ENCODE data around the gene PROZ. TPM values are rescaled to one million over a fixed set of nuclear protein-coding genes. Genes with fewer than 3 reads are reported as not detected.
"Not testable (repeated sequence)": the region's sequence is repeated elsewhere in the genome, so short reads cannot be mapped to it uniquely, and the experiment has no call there.

The PROZ gene
- total RNA-seq = not detected

DNA sequence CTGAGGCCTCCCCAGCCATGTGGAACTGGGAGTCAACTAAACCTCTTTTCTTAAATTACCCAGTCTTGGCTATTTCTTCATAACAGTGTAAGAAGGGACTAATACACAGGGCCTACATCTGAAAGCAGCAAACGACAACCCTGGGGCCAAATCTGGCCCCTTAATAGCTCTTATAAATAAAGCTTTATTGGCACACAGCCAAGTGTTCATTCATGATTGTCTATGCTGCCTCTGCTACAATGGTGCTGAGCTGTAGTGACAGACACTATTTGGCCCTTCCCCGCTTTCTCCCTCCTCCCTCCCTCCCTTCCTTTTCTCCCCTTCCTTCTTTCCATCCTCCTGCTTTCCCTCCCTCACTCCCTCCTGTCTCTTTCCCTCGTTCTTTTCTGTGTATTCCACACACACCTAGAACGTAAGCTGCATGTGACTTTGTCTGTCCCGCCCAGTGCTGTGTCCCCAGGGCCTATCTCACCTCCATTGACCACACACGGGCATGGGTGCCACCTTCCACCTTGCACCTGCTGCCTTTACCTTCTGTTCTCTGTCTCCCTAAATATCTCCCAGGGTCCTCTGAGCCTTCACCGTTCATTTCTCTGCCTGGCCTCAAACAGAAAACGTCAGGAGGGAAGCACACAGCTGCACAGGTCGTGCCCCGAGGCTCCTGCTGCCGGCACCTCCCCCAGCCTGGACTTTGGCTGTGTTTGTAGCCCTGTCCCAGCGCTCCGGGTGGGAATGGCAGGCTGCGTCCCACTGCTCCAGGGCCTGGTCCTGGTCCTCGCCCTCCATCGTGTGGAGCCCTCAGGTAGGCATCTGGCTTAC lies at the start of gene PROZ:
PROZ (plus strand) TSS at position 720 of the 819 bp plus-strand sequence; CDS start at position 733, 13 bp downstream.
- intact Hi-C loops (cut with micrococcal nuclease) = loop anchor here (10.0 kb wide), 1 partner anchor 193 kb away; the partner anchor contains the start of gene MCF2L
- peak; percentile 0 for DNase-seq
- Mint-ChIP-seq H3K27me3 (no peaks in the 10 kb centered on the region), H3K9me3 (peaks cover 17% of the 10 kb centered on the region), H3K4me1 (ENCODE audit: low read depth) (peaks cover 11% of the 10 kb centered on the region), H3K27ac (no peak within 1 kb of the TSS), H3K4me3 (no peak within 1 kb of the TSS), H3K36me3 (peaks cover 4% of the 10 kb centered on the region)
- CTCF ChIA-PET = no interaction called here
- POLR2A ChIA-PET = no interaction called here

DNA sequence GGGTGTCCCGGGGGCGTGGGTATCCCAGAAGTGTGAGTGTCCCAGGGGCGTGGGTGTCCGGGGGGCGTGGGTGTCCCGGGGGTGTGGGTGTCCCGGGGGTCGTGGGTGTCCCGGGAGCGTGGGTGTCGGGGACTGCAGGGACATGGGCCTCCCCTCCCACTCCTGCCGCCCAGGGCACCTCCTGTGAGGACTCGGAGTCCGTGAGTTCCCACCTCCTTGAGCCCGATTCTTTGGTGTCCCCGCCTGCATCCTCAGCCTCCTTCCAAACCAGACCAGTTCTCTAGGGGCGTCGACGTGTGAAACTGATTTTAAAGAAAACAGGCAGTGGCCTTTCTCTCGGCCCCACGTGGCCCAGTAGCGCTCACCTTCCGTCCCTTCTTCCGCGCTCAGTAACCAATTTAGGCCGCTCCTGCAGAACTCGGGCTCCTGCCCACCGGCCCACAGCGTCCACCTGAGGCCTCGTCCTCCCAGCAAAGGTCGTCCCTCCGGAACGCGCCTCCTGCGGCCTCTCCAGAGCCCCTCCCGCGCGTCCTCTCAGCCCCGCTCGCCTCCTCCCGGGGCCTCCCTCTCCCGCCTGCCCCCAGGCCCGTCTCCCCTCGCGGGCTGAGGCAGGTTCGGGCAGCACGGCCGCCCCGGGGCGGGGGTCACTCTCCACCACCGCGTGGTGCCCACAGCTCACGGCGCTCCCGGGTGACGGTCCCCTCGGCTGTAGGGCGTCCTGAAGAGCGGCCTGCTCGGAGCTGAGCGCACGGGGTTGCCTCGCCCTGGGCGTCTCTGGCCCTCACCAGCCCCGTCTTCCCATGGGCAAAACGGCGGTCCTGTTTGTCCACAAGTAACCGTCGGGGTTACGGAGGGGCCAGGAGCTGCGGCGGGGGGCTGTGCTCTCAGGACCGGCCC lies 49.0 kb upstream of the PROZ start:
- peak overlapping the region; percentile 50 for H3K4me3 Mint-ChIP-seq
- H3K27ac Mint-ChIP-seq = peak overlapping the region; percentile 54
- H3K4me1 Mint-ChIP-seq (ENCODE audit: low read depth) = peaks cover 2% of the 10 kb centered on the region
- ChIA-PET POLR2A (no interaction called here), CTCF (no interaction called here)
- H3K36me3 Mint-ChIP-seq = no peaks in the 10 kb centered on the region
- no peaks in the 10 kb centered on the region for H3K9me3 Mint-ChIP-seq
- peak; percentile 19 for DNase-seq
- intact Hi-C loops (cut with micrococcal nuclease) = no loop called here
- peaks cover 3% of the 10 kb centered on the region for H3K27me3 Mint-ChIP-seq

GRCh38 chr13:113110048-113110851 lies 48.2 kb upstream of the PROZ start:
- H3K36me3 Mint-ChIP-seq = no peaks in the 10 kb centered on the region
- no peak overlapping the region for H3K27ac Mint-ChIP-seq
- H3K9me3 Mint-ChIP-seq = no peaks in the 10 kb centered on the region
- H3K27me3 Mint-ChIP-seq = peaks cover 3% of the 10 kb centered on the region
- intact Hi-C loops (cut with micrococcal nuclease) = no loop called here
- peaks cover 2% of the 10 kb centered on the region for H3K4me1 Mint-ChIP-seq (ENCODE audit: low read depth)
- POLR2A ChIA-PET = no interaction called here
- peak; percentile 36 for DNase-seq
- CTCF ChIA-PET = no interaction called here
- peak overlapping the region; percentile 32 for H3K4me3 Mint-ChIP-seq

GRCh38 chr13:113110852-113111315 lies 47.6 kb upstream of the PROZ start:
- DNase-seq = no peak
- ChIA-PET POLR2A (no interaction called here), CTCF (no interaction called here)
- H3K4me3 Mint-ChIP-seq = no peak overlapping the region
- intact Hi-C loops (cut with micrococcal nuclease) = no loop called here
- H3K9me3 Mint-ChIP-seq = no peaks in the 10 kb centered on the region
- no peak overlapping the region for H3K27ac Mint-ChIP-seq
- H3K27me3 Mint-ChIP-seq = peaks cover 3% of the 10 kb centered on the region
- no peaks in the 10 kb centered on the region for H3K36me3 Mint-ChIP-seq
- peaks cover 2% of the 10 kb centered on the region for H3K4me1 Mint-ChIP-seq (ENCODE audit: low read depth)

DNA sequence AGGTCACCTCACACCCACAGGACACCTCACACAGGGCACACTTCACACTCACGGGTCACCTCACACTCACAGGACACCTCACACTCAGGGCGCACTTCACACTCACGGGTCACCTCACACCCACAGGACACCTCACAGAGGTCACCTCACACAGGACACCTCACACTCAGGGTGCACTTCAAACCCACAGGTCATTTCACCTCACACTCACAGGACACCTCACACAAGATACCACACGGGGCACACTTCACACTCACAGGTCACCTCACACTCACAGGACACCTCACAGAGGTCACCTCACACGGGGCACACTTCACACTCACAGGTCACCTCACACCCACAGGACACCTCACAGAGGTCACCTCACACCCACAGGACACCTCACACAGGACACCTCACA lies 46.6 kb upstream of the PROZ start:
- H3K27ac Mint-ChIP-seq; H3K4me3 Mint-ChIP-seq; H3K4me1 Mint-ChIP-seq (ENCODE audit: low read depth); H3K9me3 Mint-ChIP-seq; CTCF ChIA-PET; POLR2A ChIA-PET; H3K27me3 Mint-ChIP-seq; DNase-seq; H3K36me3 Mint-ChIP-seq; intact Hi-C loops (cut with micrococcal nuclease): not testable (repeated sequence)

DNA sequence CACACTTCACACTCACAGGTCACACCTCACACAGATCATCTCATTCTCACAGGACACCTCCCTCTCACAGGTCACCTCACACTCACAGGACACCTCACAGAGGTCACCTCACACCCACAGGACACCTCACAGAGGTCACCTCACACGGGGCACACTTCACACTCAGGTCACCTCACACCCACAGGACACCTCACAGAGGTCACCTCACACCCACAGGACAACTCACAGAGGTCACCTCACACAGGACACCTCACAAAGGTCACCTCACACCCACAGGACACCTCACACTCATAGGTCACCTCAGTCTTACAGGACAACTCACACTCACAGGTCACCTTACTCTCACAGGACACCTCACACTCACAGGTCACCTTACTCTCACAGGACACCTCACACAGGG lies 46.0 kb upstream of the PROZ start:
- POLR2A ChIA-PET; H3K36me3 Mint-ChIP-seq; DNase-seq; H3K27me3 Mint-ChIP-seq; CTCF ChIA-PET; H3K4me3 Mint-ChIP-seq; intact Hi-C loops (cut with micrococcal nuclease); H3K9me3 Mint-ChIP-seq; H3K27ac Mint-ChIP-seq; H3K4me1 Mint-ChIP-seq (ENCODE audit: low read depth): not testable (repeated sequence)

GRCh38 chr13:113112893-113113845 lies 45.3 kb upstream of the PROZ start:
- Mint-ChIP-seq H3K36me3 (no peaks in the 10 kb centered on the region), H3K9me3 (no peaks in the 10 kb centered on the region), H3K4me1 (ENCODE audit: low read depth) (peaks cover 2% of the 10 kb centered on the region), H3K27me3 (peaks cover 3% of the 10 kb centered on the region), H3K4me3 (no peak overlapping the region), H3K27ac (no peak overlapping the region)
- POLR2A ChIA-PET = no interaction called here
- intact Hi-C loops (cut with micrococcal nuclease) = no loop called here
- no peak for DNase-seq
- CTCF ChIA-PET = interaction anchor here (0.5 kb wide), 1 partner anchor 13 kb away, joined by 3 read pairs; no protein-coding TSS in a partner anchor

- Mint-ChIP-seq H3K4me1 (ENCODE audit: low read depth) (peaks cover 2% of the 10 kb centered on the region), H3K36me3 (no peaks in the 10 kb centered on the region), H3K27me3 (peaks cover 3% of the 10 kb centered on the region), H3K27ac (no peak overlapping the region), H3K4me3 (no peak overlapping the region), H3K9me3 (no peaks in the 10 kb centered on the region)
- ChIA-PET CTCF (interaction anchor here (0.5 kb wide), 1 partner anchor 14 kb away, joined by 3 read pairs; no protein-coding TSS in a partner anchor), POLR2A (no interaction called here)
- DNase-seq = no peak
- intact Hi-C loops (cut with micrococcal nuclease) = no loop called here
Observed at GRCh38 chr13:113113846-113114271, 44.6 kb upstream of the PROZ start.

DNA sequence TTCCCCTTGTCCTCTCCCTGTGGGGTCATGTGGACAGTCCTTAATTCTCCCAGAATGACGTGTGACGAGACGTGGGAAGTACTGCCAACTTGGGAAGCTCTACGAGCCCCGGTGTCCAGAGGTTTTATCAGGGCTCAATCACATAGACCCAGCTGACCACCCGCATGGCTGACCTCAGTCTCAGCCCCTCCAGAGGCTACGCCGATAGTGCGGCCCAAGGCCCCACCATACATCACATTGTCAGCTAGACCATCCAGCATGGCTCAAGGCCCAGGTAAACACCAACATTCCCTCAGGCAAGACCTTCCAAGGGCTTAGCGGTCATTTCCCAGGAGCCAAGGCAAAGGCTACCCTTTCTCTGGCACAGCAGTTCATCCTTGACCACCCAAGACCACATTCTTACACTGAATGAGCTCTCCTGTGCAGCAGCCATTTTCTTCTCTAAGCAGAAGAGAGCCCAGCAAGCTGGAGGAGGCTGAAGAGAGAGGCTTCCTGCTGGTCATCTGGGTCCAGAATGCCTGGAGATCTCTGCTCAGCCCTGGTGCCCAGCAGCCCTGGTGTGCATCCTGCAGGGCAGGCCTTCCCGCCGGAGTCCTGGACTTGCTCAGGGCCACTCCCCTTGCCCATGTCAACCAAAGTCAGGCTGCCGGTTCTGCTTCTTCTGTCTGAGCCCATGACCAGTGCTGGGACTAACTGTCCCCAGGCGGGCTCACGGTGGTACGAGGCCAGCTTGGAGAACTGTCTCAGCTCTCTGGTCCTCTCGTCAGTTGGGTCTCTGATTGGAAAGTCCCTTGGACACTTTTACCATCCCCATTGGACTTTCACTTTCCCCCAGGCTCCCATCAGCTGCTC lies 43.7 kb upstream of the PROZ start:
- intact Hi-C loops (cut with micrococcal nuclease) = no loop called here
- Mint-ChIP-seq H3K4me1 (ENCODE audit: low read depth) (no peaks in the 10 kb centered on the region), H3K4me3 (no peak overlapping the region), H3K9me3 (no peaks in the 10 kb centered on the region), H3K27me3 (no peaks in the 10 kb centered on the region), H3K27ac (no peak overlapping the region), H3K36me3 (no peaks in the 10 kb centered on the region)
- no peak for DNase-seq
- CTCF ChIA-PET = no interaction called here
- POLR2A ChIA-PET = no interaction called here

DNA sequence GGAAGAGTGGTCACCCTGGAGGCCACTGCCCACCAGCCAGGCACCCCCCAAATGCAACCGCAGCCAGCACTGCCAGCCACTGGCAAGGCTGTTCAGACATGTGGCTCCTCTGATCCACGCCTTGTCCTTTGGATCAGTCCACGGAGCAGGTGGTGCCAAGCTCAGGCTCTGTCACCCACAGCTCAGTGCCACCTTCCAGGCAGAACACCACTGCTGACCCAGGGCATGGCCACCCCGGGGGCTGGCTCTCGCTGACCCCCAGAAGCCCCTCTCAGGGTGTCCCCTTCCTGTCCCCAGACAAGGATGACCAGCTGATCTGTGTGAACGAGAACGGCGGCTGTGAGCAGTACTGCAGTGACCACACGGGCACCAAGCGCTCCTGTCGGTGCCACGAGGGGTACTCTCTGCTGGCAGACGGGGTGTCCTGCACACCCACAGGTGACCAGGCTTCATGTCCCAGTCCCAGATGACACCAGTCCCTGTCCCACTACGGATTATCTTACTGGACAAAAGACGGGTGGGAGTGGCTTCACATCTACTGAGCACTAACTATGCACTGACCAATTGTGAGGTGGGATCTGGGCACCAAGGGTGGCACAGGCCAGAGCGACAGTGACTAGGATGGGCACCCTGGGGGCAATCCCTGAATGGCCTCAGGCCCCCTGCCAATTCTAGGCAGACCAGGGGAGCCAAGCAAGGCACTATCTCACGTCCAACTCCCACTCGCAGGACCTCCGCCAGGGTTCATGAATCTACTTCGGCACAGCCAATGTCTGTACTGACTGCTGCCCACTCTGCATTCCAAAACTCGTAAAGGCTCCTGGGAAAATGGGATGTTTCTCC lies 42.9 kb upstream of the PROZ start:
- intact Hi-C loops (cut with micrococcal nuclease) = no loop called here
- ChIA-PET POLR2A (no interaction called here), CTCF (no interaction called here)
- Mint-ChIP-seq H3K9me3 (no peaks in the 10 kb centered on the region), H3K4me1 (ENCODE audit: low read depth) (no peaks in the 10 kb centered on the region), H3K4me3 (no peak overlapping the region), H3K27ac (no peak overlapping the region), H3K36me3 (no peaks in the 10 kb centered on the region), H3K27me3 (no peaks in the 10 kb centered on the region)
- DNase-seq = no peak
